IMR-90 (cell line): ENCODE data around the gene ZNF423. TPM values are rescaled to one million over a fixed set of nuclear protein-coding genes. Genes with fewer than 3 reads are reported as not detected.

Experiments
- ATAC-seq: fragments of 200-7000 bp; cut with Tn5 transposase; 2 replicates; pipeline ENCODE4 v1.9.1; 2020; ENCODE audit warnings: low read depth, mild to moderate bottlenecking, moderate library complexity
- BruUV-seq: library from RNA; stranded (reverse); fragments of 400-500 nt; replicated peaks from 2 replicates; lab custom pipeline; 2021; lab: Mats Ljungman, UMichigan
- CTCF ChIA-PET: fragments of 300-600 bp; formaldehyde crosslinking; extraction: SDS; loops from one replicate; lab custom pipeline; 2021; ENCODE audit warnings: antibody characterized with exemption; lab: Yijun Ruan, JAX
- POLR2A ChIA-PET: fragments of 300-600 bp; sonication (Branson Sonifier 250); formaldehyde crosslinking; loops from one replicate; lab custom pipeline; 2022; ENCODE audit warnings: antibody characterized with exemption; ENCODE audit not compliant: unreplicated experiment; lab: Charles Lee
- DNase-seq: peaks from one replicate; pipeline ENCODE4 v3.0.0; 2013
- H2AFZ ChIP-seq: replicated peaks from 2 replicates; pipeline ENCODE3; 2013; ENCODE audit warnings: low read length, mild to moderate bottlenecking; ENCODE audit not compliant: poor library complexity
- H2AK5ac ChIP-seq: 2 replicates; pipeline ENCODE4 v1.6.1; 2013; ENCODE audit warnings: low read depth, low read length, inconsistent platforms
- H2AK9ac ChIP-seq: replicated peaks from 2 replicates; pipeline ENCODE3; 2013; ENCODE audit warnings: mild to moderate bottlenecking, low read depth, low read length, moderate library complexity; ENCODE audit not compliant: poor library complexity
- H2BK120ac ChIP-seq: 2 replicates; pipeline ENCODE4 v1.6.1; 2013; ENCODE audit warnings: low read depth, low read length, inconsistent platforms
- H2BK15ac ChIP-seq: 3 replicates; pipeline ENCODE4 v1.6.1; 2013; ENCODE audit warnings: low read depth, low read length, inconsistent platforms
- H2BK20ac ChIP-seq: 2 replicates; pipeline ENCODE4 v1.6.1; 2013; ENCODE audit warnings: low read depth, mild to moderate bottlenecking, inconsistent platforms, low read length, moderate library complexity
- H2BK5ac ChIP-seq: 2 replicates; pipeline ENCODE4 v1.6.1; 2013; ENCODE audit warnings: mild to moderate bottlenecking, low read depth, low read length, inconsistent platforms; ENCODE audit not compliant: poor library complexity, severe bottlenecking
- H3K14ac ChIP-seq: replicated peaks from 2 replicates; pipeline ENCODE4 v1.6.1; 2013; ENCODE audit warnings: low read depth, low read length, inconsistent platforms
- H3K18ac ChIP-seq: 2 replicates; pipeline ENCODE4 v1.6.1; 2013; ENCODE audit warnings: low read depth, low read length, control low read depth
- H3K23ac ChIP-seq: 2 replicates; pipeline ENCODE4 v1.6.1; 2013; ENCODE audit warnings: low read depth, low read length, inconsistent platforms
- H3K27ac ChIP-seq: 2 replicates; pipeline ENCODE4 v1.5.1; 2013; ENCODE audit warnings: mild to moderate bottlenecking, control low read depth, low read length; ENCODE audit not compliant: insufficient read depth
- H3K27me3 ChIP-seq: 2 replicates; pipeline ENCODE4 v1.6.1; 2013; ENCODE audit warnings: low read length; ENCODE audit not compliant: control insufficient read depth, insufficient read depth
- H3K36me3 ChIP-seq: 2 replicates; pipeline ENCODE4 v1.6.1; 2013; ENCODE audit warnings: low read length, mixed read lengths; ENCODE audit not compliant: control insufficient read depth, insufficient read depth
- H3K4ac ChIP-seq: 2 replicates; pipeline ENCODE4 v1.6.1; 2013; ENCODE audit warnings: low read depth, low read length, inconsistent platforms
- H3K4me1 ChIP-seq: 2 replicates; pipeline ENCODE4 v1.6.1; 2013; ENCODE audit warnings: low read length, mixed read lengths; ENCODE audit not compliant: control insufficient read depth, insufficient read depth
- H3K4me2 ChIP-seq: 2 replicates; pipeline ENCODE4 v1.6.1; 2013; ENCODE audit warnings: low read depth, mild to moderate bottlenecking, control low read depth, low read length, moderate library complexity
- H3K4me3 ChIP-seq: 2 replicates; pipeline ENCODE4 v1.5.1; 2013; ENCODE audit warnings: low read depth, mild to moderate bottlenecking, control low read depth, low read length, moderate library complexity; ENCODE audit not compliant: insufficient read depth
- H3K56ac ChIP-seq: 2 replicates; pipeline ENCODE4 v1.6.1; 2013; ENCODE audit warnings: low read length, inconsistent platforms; ENCODE audit not compliant: insufficient read depth; ENCODE audit errors: extremely low read depth
- H3K79me1 ChIP-seq, 2 experiments: 2 replicates each; pipeline ENCODE4 v1.6.1; 2013; ENCODE audit warnings: low read length in 2 of 2, inconsistent platforms in 1 of 2, low read depth in 1 of 2
- H3K9ac ChIP-seq: 2 replicates; pipeline ENCODE4 v1.6.1; 2013; ENCODE audit warnings: low read depth, low read length, control low read depth
- H3K9me1 ChIP-seq: 2 replicates; pipeline ENCODE4 v1.6.1; 2013; ENCODE audit warnings: low read length, inconsistent platforms; ENCODE audit not compliant: insufficient read depth
- H3K9me3 ChIP-seq: 2 replicates; pipeline ENCODE4 v1.6.1; 2013; ENCODE audit warnings: low read length; ENCODE audit not compliant: control insufficient read depth, insufficient read depth
- H4K20me1 ChIP-seq: 2 replicates; pipeline ENCODE4 v1.6.1; 2013; ENCODE audit warnings: low read length, inconsistent platforms; ENCODE audit not compliant: insufficient read depth
- H4K5ac ChIP-seq: 2 replicates; pipeline ENCODE4 v1.6.1; 2013; ENCODE audit warnings: mild to moderate bottlenecking, low read depth, low read length, control low read depth
- H4K8ac ChIP-seq, 2 experiments: 2 replicates each; pipeline ENCODE4 v1.6.1; 2013; ENCODE audit warnings: low read depth in 2 of 2, low read length in 2 of 2, control low read depth in 1 of 2, inconsistent platforms in 1 of 2
- H4K91ac ChIP-seq: 2 replicates; pipeline ENCODE4 v1.6.1; 2013; ENCODE audit warnings: low read depth, low read length, inconsistent platforms; ENCODE audit not compliant: insufficient read depth
- BHLHE40 ChIP-seq: fragments of 150-350 bp; IDR thresholded peaks from 2 replicates; pipeline ENCODE4 v1.6.1; 2016; ENCODE audit warnings: mild to moderate bottlenecking, low read depth, low read length
- CEBPB ChIP-seq: IDR thresholded peaks from 2 replicates; pipeline ENCODE4 v1.6.1; 2012; ENCODE audit warnings: low read depth, low read length, improper control_type of control experiment
- CHD1 ChIP-seq: IDR thresholded peaks from 2 replicates; pipeline ENCODE4 v1.6.1; 2012; ENCODE audit warnings: low read depth, low read length, improper control_type of control experiment
- ELK1 ChIP-seq: fragments of 150-350 bp; IDR thresholded peaks from 2 replicates; pipeline ENCODE4 v1.6.1; 2016; ENCODE audit warnings: low read depth, mild to moderate bottlenecking, low read length, moderate library complexity, borderline replicate concordance
- FOS ChIP-seq: fragments of 150-350 bp; IDR thresholded peaks from 2 replicates; pipeline ENCODE4 v1.6.1; 2016; ENCODE audit warnings: low read depth, low read length
- MAFK ChIP-seq: IDR thresholded peaks from 2 replicates; pipeline ENCODE4 v1.6.1; 2012; ENCODE audit warnings: low read depth, low read length, improper control_type of control experiment
- MAZ ChIP-seq: IDR thresholded peaks from 2 replicates; pipeline ENCODE4 v1.6.1; 2012; ENCODE audit warnings: low read depth, mild to moderate bottlenecking, low read length, improper control_type of control experiment, moderate library complexity, borderline replicate concordance
- MXI1 ChIP-seq: IDR thresholded peaks from 2 replicates; pipeline ENCODE4 v1.6.1; 2012; ENCODE audit warnings: low read depth, mild to moderate bottlenecking, low read length, moderate library complexity, borderline replicate concordance
- NFE2L2 ChIP-seq: fragments of 150-350 bp; IDR thresholded peaks from 2 replicates; pipeline ENCODE4 v1.6.1; 2016; ENCODE audit warnings: low read depth, mild to moderate bottlenecking, low read length
- POLR2A ChIP-seq: IDR thresholded peaks from 2 replicates; pipeline ENCODE4 v1.6.1; 2012; ENCODE audit warnings: mild to moderate bottlenecking, low read depth, low read length
- RAD21 ChIP-seq: IDR thresholded peaks from 2 replicates; pipeline ENCODE4 v1.6.1; 2012; ENCODE audit warnings: low read length, improper control_type of control experiment
- RCOR1 ChIP-seq: IDR thresholded peaks from 2 replicates; pipeline ENCODE4 v1.6.1; 2012; ENCODE audit warnings: mild to moderate bottlenecking, low read length, improper control_type of control experiment; ENCODE audit not compliant: insufficient replicate concordance
- RFX5 ChIP-seq: IDR thresholded peaks from 2 replicates; pipeline ENCODE4 v1.8.0; 2012; ENCODE audit warnings: low read depth, mild to moderate bottlenecking, low read length, moderate library complexity
- SMC3 ChIP-seq: fragments of 150-350 bp; IDR thresholded peaks from 2 replicates; pipeline ENCODE4 v1.6.1; 2016; ENCODE audit warnings: low read depth, mild to moderate bottlenecking, antibody characterized with exemption, low read length, moderate library complexity
- USF2 ChIP-seq: fragments of 150-350 bp; IDR thresholded peaks from 2 replicates; pipeline ENCODE4 v1.6.1; 2017; ENCODE audit warnings: mild to moderate bottlenecking, antibody characterized with exemption, low read length, low read depth
- WGBS, 2 experiments: methylation state at CpG; one replicate each; pipeline versions ENCODE4 v1.1.5 to v1.1.7; 2013; ENCODE audit warnings: missing lambda C conversion rate in 2 of 2; ENCODE audit not compliant: insufficient read length in 1 of 2; ENCODE audit errors: extremely low coverage in 2 of 2; 5-methylcytosine and 5-hydroxymethylcytosine counted together
- dilution Hi-C: fragments of 300-500 bp; cut with HindIII; formaldehyde crosslinking; loops from one replicate; pipeline ENCODE4 v1.14.3; 2018; ENCODE audit warnings: low sequenced_read_pairs; ENCODE audit not compliant: unreplicated experiment
- in situ Hi-C: fragments of 300-500 bp; cut with MboI; formaldehyde crosslinking; loops from 3 replicates; pipeline ENCODE4 v1.14.3; 2019; ENCODE audit warnings: low sequenced_read_pairs, inconsistent platforms, mixed read lengths
- intact Hi-C: fragments of 100-400 bp; cut with micrococcal nuclease; formaldehyde crosslinking; loops from 2 replicates; pipeline ENCODE4 v1.10.0; 2022
- polyA plus RNA-seq, 3 experiments: library from polyadenylated mRNA; depleted of rRNA; stranded (reverse); fragments of >200 nt; gene quantifications; 2 replicates each; pipeline ENCODE4 v1.2.3, GENCODE V29; 2012; ENCODE audit warnings: low replicate concordance in 1 of 3
- total RNA-seq: library from RNA; depleted of rRNA; stranded (reverse); fragments of >200 nt; gene quantifications from 2 replicates; pipeline ENCODE4 v1.2.3, GENCODE V29; 2012
- TF ChIP-seq, protein P1 (sequence below): conservative IDR thresholded peaks from 2 replicates; pipeline ENCODE4 v1.5.1; 2012; ENCODE audit warnings: mild to moderate bottlenecking, low read depth, low read length, improper control_type of control experiment

Gene ZNF423
- total and polyA plus RNA-seq, 2 of the 4 experiments (the other 2 are of a cell fraction): under 0.01 to 0.10 TPM

DNA sequence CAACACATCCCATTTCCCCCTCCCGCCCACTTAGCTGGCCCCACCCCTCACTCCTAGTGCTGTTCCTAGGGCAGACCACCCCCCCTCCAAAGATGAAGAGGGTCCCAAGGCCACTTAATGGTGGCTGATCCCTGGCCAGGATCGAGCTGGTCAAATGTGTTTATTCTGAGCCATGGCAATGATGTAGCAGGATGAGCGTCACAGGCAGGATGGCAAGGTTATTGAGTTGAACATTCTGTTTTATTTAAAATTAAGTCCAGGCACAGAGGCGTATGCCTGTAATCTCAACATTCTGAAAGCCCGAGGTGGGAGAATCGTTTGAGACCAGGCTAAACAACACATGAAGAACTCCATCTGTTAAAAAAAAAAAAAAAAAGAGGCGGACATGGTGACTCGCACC is 12.2 kb downstream of the ZNF423 start:
- H3K27ac ChIP-seq: no peak overlapping the region

More for the DNA sequence above, 12.2 kb downstream of the ZNF423 start:
- H4K20me1 ChIP-seq: no peaks in the 10 kb centered on the region
- H3K9me3 ChIP-seq: no peaks in the 10 kb centered on the region
- in situ Hi-C loops: no loop called here
- no peak overlapping the region for H4K91ac ChIP-seq
- H3K4me3 ChIP-seq: no peak overlapping the region
- no peak for DNase-seq
- no peaks in the 10 kb centered on the region for H3K79me1 ChIP-seq
- H2AFZ ChIP-seq: no peak overlapping the region
- no peak overlapping the region for H2AK5ac ChIP-seq
- dilution Hi-C loops: no loop called here
- peaks cover 10% of the 10 kb centered on the region for H3K27me3 ChIP-seq
- ChIA-PET POLR2A (no interaction called here), CTCF (no interaction called here)
- no TSS peak for BruUV-seq
- H4K8ac ChIP-seq: no peak overlapping the region
- H3K9me1 ChIP-seq: no peaks in the 10 kb centered on the region
- no peaks in the 10 kb centered on the region for H3K4me1 ChIP-seq
- WGBS, 2 experiments: no CpG with 5 or more reads among the region's 8 CpGs
- no peak overlapping the region for H2BK5ac ChIP-seq
- H2BK120ac ChIP-seq: no peak overlapping the region
- no peak overlapping the region for H3K14ac ChIP-seq
- no peak overlapping the region for H2BK15ac ChIP-seq
- no peak overlapping the region for H4K5ac ChIP-seq
- H3K9ac ChIP-seq: no peak overlapping the region
- no peak overlapping the region for H2AK9ac ChIP-seq
- intact Hi-C loops: no loop called here
- H3K4ac ChIP-seq: no peak overlapping the region
- no peak overlapping the region for H3K4me2 ChIP-seq
- no peak overlapping the region for H3K23ac ChIP-seq
- no peak for ATAC-seq
- no peak overlapping the region for H2BK20ac ChIP-seq
- no peak overlapping the region for H3K18ac ChIP-seq
- no peaks in the 10 kb centered on the region for H3K36me3 ChIP-seq
- TF ChIP-seq USF2 (no peak), CHD1 (no peak), RCOR1 (no peak), NFE2L2 (no peak), CEBPB (no peak), MXI1 (no peak), POLR2A (no peak), RAD21 (no peak), ELK1 (no peak), RFX5 (no peak), MAZ (no peak), BHLHE40 (no peak), FOS (no peak), MAFK (no peak), SMC3 (no peak)
- TF ChIP-seq, protein P1, sequence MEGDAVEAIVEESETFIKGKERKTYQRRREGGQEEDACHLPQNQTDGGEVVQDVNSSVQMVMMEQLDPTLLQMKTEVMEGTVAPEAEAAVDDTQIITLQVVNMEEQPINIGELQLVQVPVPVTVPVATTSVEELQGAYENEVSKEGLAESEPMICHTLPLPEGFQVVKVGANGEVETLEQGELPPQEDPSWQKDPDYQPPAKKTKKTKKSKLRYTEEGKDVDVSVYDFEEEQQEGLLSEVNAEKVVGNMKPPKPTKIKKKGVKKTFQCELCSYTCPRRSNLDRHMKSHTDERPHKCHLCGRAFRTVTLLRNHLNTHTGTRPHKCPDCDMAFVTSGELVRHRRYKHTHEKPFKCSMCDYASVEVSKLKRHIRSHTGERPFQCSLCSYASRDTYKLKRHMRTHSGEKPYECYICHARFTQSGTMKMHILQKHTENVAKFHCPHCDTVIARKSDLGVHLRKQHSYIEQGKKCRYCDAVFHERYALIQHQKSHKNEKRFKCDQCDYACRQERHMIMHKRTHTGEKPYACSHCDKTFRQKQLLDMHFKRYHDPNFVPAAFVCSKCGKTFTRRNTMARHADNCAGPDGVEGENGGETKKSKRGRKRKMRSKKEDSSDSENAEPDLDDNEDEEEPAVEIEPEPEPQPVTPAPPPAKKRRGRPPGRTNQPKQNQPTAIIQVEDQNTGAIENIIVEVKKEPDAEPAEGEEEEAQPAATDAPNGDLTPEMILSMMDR: no peak
- H3K56ac ChIP-seq: no peak overlapping the region
